A673 (cell line): ENCODE data around the gene GRN. TPM values are rescaled to one million over a fixed set of nuclear protein-coding genes. Genes with fewer than 3 reads are reported as not detected.

Experiments
- BruUV-seq: library from RNA; stranded (reverse); fragments of 400-500 nt; replicated peaks from 2 replicates; lab custom pipeline; 2021; lab: Mats Ljungman, UMichigan
- CTCF ChIA-PET: fragments of 300-600 bp; sonication (Branson Sonifier 250); formaldehyde crosslinking; loops from one replicate; lab custom pipeline; 2022; ENCODE audit warnings: antibody characterized with exemption; lab: Charles Lee
- POLR2A ChIA-PET: fragments of 300-600 bp; sonication (Branson Sonifier 250); formaldehyde crosslinking; loops from one replicate; lab custom pipeline; 2022; ENCODE audit warnings: antibody characterized with exemption; ENCODE audit not compliant: low non-redundant PET; lab: Charles Lee
- DNase-seq: peaks from one replicate; pipeline ENCODE4 v3.0.0-alpha.2; 2015; ENCODE audit warnings: low spot score
- H3K27ac ChIP-seq: fragments of 200-600 bp; sonication (generic); 2 replicates; pipeline ENCODE4 v1.5.1; 2016; ENCODE audit warnings: mixed run types, low read depth, mild to moderate bottlenecking, mixed read lengths, antibody characterized with exemption, low read length; ENCODE audit not compliant: poor library complexity, severe bottlenecking
- H3K27me3 ChIP-seq: fragments of 200-600 bp; sonication (generic); replicated peaks from 2 replicates; pipeline ENCODE4 v1.6.1; 2017; ENCODE audit warnings: mixed run types, low read depth, mild to moderate bottlenecking, mixed read lengths, antibody characterized with exemption, low read length; ENCODE audit not compliant: insufficient read depth, poor library complexity
- H3K36me3 ChIP-seq: fragments of 200-600 bp; sonication (generic); 2 replicates; pipeline ENCODE4 v1.6.1; 2016; ENCODE audit warnings: mixed run types, mild to moderate bottlenecking, mixed read lengths, antibody characterized with exemption, low read length; ENCODE audit not compliant: insufficient read depth, poor library complexity, severe bottlenecking
- H3K4me1 ChIP-seq: fragments of 200-600 bp; sonication (generic); 2 replicates; pipeline ENCODE4 v1.6.1; 2017; ENCODE audit warnings: mixed run types, mild to moderate bottlenecking, mixed read lengths, antibody characterized with exemption, low read length; ENCODE audit not compliant: insufficient read depth, poor library complexity, severe bottlenecking
- H3K4me3 ChIP-seq: fragments of 200-600 bp; sonication (generic); 2 replicates; pipeline ENCODE4 v1.5.1; 2016; ENCODE audit warnings: low read depth, mixed run types, mild to moderate bottlenecking, mixed read lengths, low read length; ENCODE audit not compliant: poor library complexity, severe bottlenecking
- H3K9me3 ChIP-seq: fragments of 200-600 bp; sonication (generic); 2 replicates; pipeline ENCODE4 v1.6.1; 2016; ENCODE audit warnings: mixed run types, low read depth, mild to moderate bottlenecking, mixed read lengths, antibody characterized with exemption, low read length; ENCODE audit not compliant: poor library complexity, severe bottlenecking
- EZH2 ChIP-seq: fragments of 200-600 bp; sonication (generic); IDR thresholded peaks from 2 replicates; pipeline ENCODE4 v1.6.1; 2017; ENCODE audit warnings: borderline replicate concordance, low read depth, mild to moderate bottlenecking, mixed read lengths, antibody characterized with exemption, low read length; ENCODE audit not compliant: poor library complexity, severe bottlenecking
- intact Hi-C: fragments of 100-400 bp; cut with micrococcal nuclease; formaldehyde crosslinking; loops from one replicate; pipeline ENCODE4 v1.10.0; 2022; ENCODE audit not compliant: unreplicated experiment
- total RNA-seq: library from RNA; stranded (reverse); gene quantifications from 2 replicates; pipeline ENCODE4 v1.2.3, GENCODE V29; 2021
- TF ChIP-seq, protein P1 (sequence below): fragments of 300-800, 200-600 bp; sonication (generic); conservative IDR thresholded peaks from 2 replicates; pipeline ENCODE4 v1.5.1; 2017; ENCODE audit warnings: low read depth, mild to moderate bottlenecking, antibody characterized with exemption, low read length, moderate library complexity, mixed read lengths

The GRN gene
- total RNA-seq, 1 experiment from 2014 or later = 50.4 TPM

DNA sequence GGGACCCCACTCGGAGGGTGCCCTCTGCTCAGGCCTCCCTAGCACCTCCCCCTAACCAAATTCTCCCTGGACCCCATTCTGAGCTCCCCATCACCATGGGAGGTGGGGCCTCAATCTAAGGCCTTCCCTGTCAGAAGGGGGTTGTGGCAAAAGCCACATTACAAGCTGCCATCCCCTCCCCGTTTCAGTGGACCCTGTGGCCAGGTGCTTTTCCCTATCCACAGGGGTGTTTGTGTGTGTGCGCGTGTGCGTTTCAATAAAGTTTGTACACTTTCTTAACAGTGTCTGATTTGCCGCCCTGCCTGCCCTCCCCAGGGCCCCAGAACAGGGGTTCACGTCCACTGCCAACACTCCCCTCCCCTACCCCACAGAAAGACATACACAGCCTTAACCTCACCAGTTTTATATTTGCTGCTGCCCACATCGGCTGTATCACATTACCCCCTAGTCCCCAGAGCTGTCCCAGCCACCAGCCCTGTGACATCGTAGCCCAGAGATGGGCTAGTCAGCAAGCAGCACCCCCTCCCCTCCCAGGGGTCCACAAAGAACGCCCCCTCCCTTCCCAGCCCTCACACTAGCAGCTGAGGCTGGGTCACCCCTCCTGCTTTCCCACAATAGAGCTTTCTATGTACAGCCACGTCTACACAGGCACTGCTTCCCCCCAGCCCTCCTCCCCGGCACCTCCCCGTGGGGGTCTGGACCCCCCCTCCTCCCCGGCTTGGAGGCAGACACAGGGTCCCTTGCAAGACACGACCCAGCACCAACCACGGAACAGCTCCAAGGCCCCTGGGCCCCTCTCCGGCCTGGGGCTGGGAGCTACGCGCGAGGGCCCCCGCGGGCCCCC lies 7.9 kb downstream of the GRN start:
- no peak for TF ChIP-seq EZH2

DNA sequence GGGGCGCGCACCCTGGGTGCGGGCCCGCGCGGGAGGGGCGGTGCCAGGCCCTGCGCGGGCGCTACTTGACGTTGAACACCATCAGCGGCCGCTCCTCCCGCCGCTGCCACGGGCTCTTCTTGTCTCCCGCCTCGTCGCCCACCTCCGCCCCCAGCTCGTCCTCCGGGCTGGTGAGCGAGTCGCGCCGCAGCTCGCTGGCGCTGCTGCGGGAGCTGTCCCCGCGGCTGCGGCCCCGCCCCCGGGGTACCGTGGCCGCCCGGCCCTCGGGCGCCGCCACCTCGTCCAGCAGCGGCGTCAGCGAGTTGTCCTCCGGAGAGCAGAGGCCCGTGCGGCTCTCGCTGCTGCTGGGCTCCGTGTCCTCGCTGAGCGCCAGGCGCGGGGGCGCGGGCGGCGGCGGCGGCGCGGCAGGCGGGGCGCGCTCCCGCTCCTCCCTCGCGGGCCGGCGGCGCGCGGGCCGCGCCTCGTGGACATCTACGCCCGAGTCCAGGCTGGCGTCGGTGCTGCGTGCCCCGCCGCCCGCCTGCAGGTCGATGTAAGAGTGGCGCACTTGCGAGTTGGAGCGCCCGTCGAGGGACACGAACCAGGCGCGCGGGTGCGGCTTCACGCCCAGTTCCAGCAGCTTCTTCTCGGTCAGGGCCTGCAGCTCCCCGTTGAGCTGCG lies 8.7 kb downstream of the GRN start:
- H3K4me1 ChIP-seq = no peaks in the 10 kb centered on the region
- H3K36me3 ChIP-seq = no peaks in the 10 kb centered on the region
- no peaks in the 10 kb centered on the region for H3K9me3 ChIP-seq
- no peak overlapping the region for H3K27ac ChIP-seq
- no peak for TF ChIP-seq EZH2
- TF ChIP-seq, protein P1, sequence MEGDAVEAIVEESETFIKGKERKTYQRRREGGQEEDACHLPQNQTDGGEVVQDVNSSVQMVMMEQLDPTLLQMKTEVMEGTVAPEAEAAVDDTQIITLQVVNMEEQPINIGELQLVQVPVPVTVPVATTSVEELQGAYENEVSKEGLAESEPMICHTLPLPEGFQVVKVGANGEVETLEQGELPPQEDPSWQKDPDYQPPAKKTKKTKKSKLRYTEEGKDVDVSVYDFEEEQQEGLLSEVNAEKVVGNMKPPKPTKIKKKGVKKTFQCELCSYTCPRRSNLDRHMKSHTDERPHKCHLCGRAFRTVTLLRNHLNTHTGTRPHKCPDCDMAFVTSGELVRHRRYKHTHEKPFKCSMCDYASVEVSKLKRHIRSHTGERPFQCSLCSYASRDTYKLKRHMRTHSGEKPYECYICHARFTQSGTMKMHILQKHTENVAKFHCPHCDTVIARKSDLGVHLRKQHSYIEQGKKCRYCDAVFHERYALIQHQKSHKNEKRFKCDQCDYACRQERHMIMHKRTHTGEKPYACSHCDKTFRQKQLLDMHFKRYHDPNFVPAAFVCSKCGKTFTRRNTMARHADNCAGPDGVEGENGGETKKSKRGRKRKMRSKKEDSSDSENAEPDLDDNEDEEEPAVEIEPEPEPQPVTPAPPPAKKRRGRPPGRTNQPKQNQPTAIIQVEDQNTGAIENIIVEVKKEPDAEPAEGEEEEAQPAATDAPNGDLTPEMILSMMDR = no peak
- BruUV-seq = no TSS peak
- CTCF ChIA-PET = no interaction called here
- peak overlapping the region; percentile 33 for H3K4me3 ChIP-seq
- intact Hi-C loops = no loop called here
- H3K27me3 ChIP-seq = no peaks in the 10 kb centered on the region
- POLR2A ChIA-PET = interaction anchor here (0.6 kb wide), 1 partner anchor 136 kb away, joined by 10 read pairs; no protein-coding TSS in a partner anchor
- DNase-seq = peak; percentile 24

More for the DNA sequence above, 7.9 kb downstream of the GRN start:
- CTCF ChIA-PET = interaction anchor here (0.6 kb wide), 1 partner anchor 10 kb away, joined by 12 read pairs; no protein-coding TSS in a partner anchor
- POLR2A ChIA-PET = no interaction called here
- Histone ChIP-seq H3K27ac (no peak overlapping the region), H3K9me3 (no peaks in the 10 kb centered on the region), H3K4me1 (no peaks in the 10 kb centered on the region), H3K27me3 (no peaks in the 10 kb centered on the region), H3K4me3 (peak overlapping the region; percentile 33), H3K36me3 (no peaks in the 10 kb centered on the region)
- DNase-seq = no peak
- intact Hi-C loops = no loop called here
- no TSS peak for BruUV-seq

GRCh38 chr17:44354582-44355561 lies 9.8 kb downstream of the GRN start:
- no peaks in the 10 kb centered on the region for H3K36me3 ChIP-seq
- CTCF ChIA-PET = no interaction called here
- H3K4me3 ChIP-seq = no peak overlapping the region
- intact Hi-C loops = no loop called here
- TF ChIP-seq, protein P1 = no peak
- TF ChIP-seq EZH2 = no peak
- no peaks in the 10 kb centered on the region for H3K9me3 ChIP-seq
- POLR2A ChIA-PET = interaction anchor here (0.6 kb wide), 1 partner anchor 137 kb away, joined by 10 read pairs; no protein-coding TSS in a partner anchor
- no peak for DNase-seq
- H3K4me1 ChIP-seq = no peaks in the 10 kb centered on the region
- no peaks in the 10 kb centered on the region for H3K27me3 ChIP-seq
- BruUV-seq = no TSS peak
- no peak overlapping the region for H3K27ac ChIP-seq
